ENCODE data around the gene KNOP1. TPM values are rescaled to one million over a fixed set of nuclear protein-coding genes. Genes with fewer than 3 reads are reported as not detected.

KNOP1 gene
- total and polyA plus RNA-seq, 10 donors = 7.1 to 13.7 (median 9.9) TPM

- Histone ChIP-seq H3K27me3 (replicated peaks in 1 of 7) (no peaks in the 10 kb centered on the region), H3K9me3 (no peaks in the 10 kb centered on the region), H3K4me3 (peak overlapping the region in 1 of 8 donors; percentile 99), H3K27ac (no peak overlapping the region), H3K4me1 (peaks cover 10 to 32% (median 28%) of the 10 kb centered on the region in 6 donors), H3K36me3 (peaks cover 0 to 38% (median 19%) of the 10 kb centered on the region in 6 donors)
- DNase-seq = no peak
- WGBS, 5 donors = 86 to 100% (median 91%) methylated on average over 1 of the region's 1 CpG
- intact Hi-C loops (cut with DNase I; ENCODE audit: low total_unique reads) = no loop called here
- TF ChIP-seq POLR2A (IDR thresholded peaks at IDR 0.05) (no peak), POLR2AphosphoS5 (IDR thresholded peaks at IDR 0.05) (no peak), CTCF (IDR thresholded peaks at IDR 0.05 in 8 of 11, conservative IDR thresholded peaks at IDR 0.05 in 3 of 11) (no peak)
Measured at GRCh38 chr16:19716183-19716582, 1.8 kb downstream of the KNOP1 start.

- intact Hi-C loops (cut with DNase I; ENCODE audit: low total_unique reads) = no loop called here
- Histone ChIP-seq H3K9me3 (no peaks in the 10 kb centered on the region), H3K4me1 (peaks cover 10 to 32% (median 28%) of the 10 kb centered on the region in 6 donors), H3K4me3 (no peak overlapping the region), H3K36me3 (peaks cover 0 to 44% (median 20%) of the 10 kb centered on the region in 6 donors), H3K27me3 (replicated peaks in 1 of 7) (no peaks in the 10 kb centered on the region), H3K27ac (no peak overlapping the region)
- DNase-seq = no peak
- WGBS, 5 donors = 94 to 100% (median 96%) methylated on average over 5 of the region's 5 CpGs
- TF ChIP-seq CTCF (IDR thresholded peaks at IDR 0.05 in 8 of 11, conservative IDR thresholded peaks at IDR 0.05 in 3 of 11) = no peak
- TF ChIP-seq POLR2A (IDR thresholded peaks at IDR 0.05) = no peak
- no peak for TF ChIP-seq POLR2AphosphoS5 (IDR thresholded peaks at IDR 0.05)
Measured at GRCh38 chr16:19715566-19715965, 2.5 kb downstream of the KNOP1 start.

GRCh38 chr16:19713697-19714096 lies 4.3 kb downstream of the KNOP1 start:
- intact Hi-C loops (cut with DNase I; ENCODE audit: low total_unique reads) = no loop called here
- Histone ChIP-seq H3K4me1 (peaks cover 7 to 25% (median 21%) of the 10 kb centered on the region in 6 donors), H3K36me3 (peaks cover 0 to 63% (median 32%) of the 10 kb centered on the region in 6 donors), H3K9me3 (no peaks in the 10 kb centered on the region), H3K27me3 (replicated peaks in 1 of 7) (no peaks in the 10 kb centered on the region), H3K27ac (no peak overlapping the region), H3K4me3 (no peak overlapping the region)
- 92 to 98% (median 95%) methylated on average over 6 of the region's 6 CpGs for WGBS, 5 donors
- no peak for DNase-seq
- TF ChIP-seq POLR2A (IDR thresholded peaks at IDR 0.05) = no peak
- no peak for TF ChIP-seq CTCF (IDR thresholded peaks at IDR 0.05 in 8 of 11, conservative IDR thresholded peaks at IDR 0.05 in 3 of 11)
- TF ChIP-seq POLR2AphosphoS5 (IDR thresholded peaks at IDR 0.05) = no peak

GRCh38 chr16:19712418-19713058 lies 5.5 kb downstream of the KNOP1 start:
- Histone ChIP-seq H3K36me3 (peaks cover 0 to 72% (median 35%) of the 10 kb centered on the region in 6 donors), H3K27ac (no peak overlapping the region), H3K4me1 (peaks cover 7 to 19% (median 18%) of the 10 kb centered on the region in 6 donors), H3K4me3 (no peak overlapping the region), H3K27me3 (replicated peaks in 1 of 7) (no peaks in the 10 kb centered on the region), H3K9me3 (no peaks in the 10 kb centered on the region)
- intact Hi-C loops (cut with DNase I; ENCODE audit: low total_unique reads) = no loop called here
- 93 to 98% (median 97%) methylated on average over 11 of the region's 11 CpGs for WGBS, 5 donors
- DNase-seq = peak; percentile 70
- TF ChIP-seq POLR2AphosphoS5 (IDR thresholded peaks at IDR 0.05) = peak in 1 of 3 donors; percentile 28
- no peak for TF ChIP-seq POLR2A (IDR thresholded peaks at IDR 0.05)
